HEK293T (cell line): Measurements from ENCODE around the gene ETF1.

Experiments used
- BHLHE40 ChIP-seq: fragments of 450-650 bp; IDR thresholded peaks from 2 replicates; pipeline ENCODE4 v1.6.1; 2016; ENCODE audit warnings: mild to moderate bottlenecking, moderate library complexity, borderline replicate concordance
- FOXA1 ChIP-seq: fragments of 450-650 bp; IDR thresholded peaks from 2 replicates; pipeline ENCODE4 v1.6.1; 2016; ENCODE audit warnings: mild to moderate bottlenecking
- FOXK2 ChIP-seq: fragments of 450-650 bp; IDR thresholded peaks from 2 replicates; pipeline ENCODE4 v1.6.1; 2016; ENCODE audit warnings: mild to moderate bottlenecking
- FOXM1 ChIP-seq: fragments of 450-650 bp; IDR thresholded peaks from 2 replicates; pipeline ENCODE4 v1.6.1; 2017; ENCODE audit warnings: mild to moderate bottlenecking, borderline replicate concordance
- LEF1 ChIP-seq: fragments of 450-650 bp; IDR thresholded peaks from 2 replicates; pipeline ENCODE4 v1.6.1; 2017; ENCODE audit warnings: mild to moderate bottlenecking, borderline replicate concordance
- NFRKB ChIP-seq: fragments of 450-650 bp; IDR thresholded peaks from 2 replicates; pipeline ENCODE4 v1.6.1; 2016; ENCODE audit warnings: mild to moderate bottlenecking, moderate library complexity
- SP1 ChIP-seq: fragments of 450-650 bp; IDR thresholded peaks from 2 replicates; pipeline ENCODE4 v1.6.1; 2017
- SUZ12 ChIP-seq: fragments of 450-650 bp; IDR thresholded peaks from 2 replicates; pipeline ENCODE4 v1.6.1; 2016; ENCODE audit warnings: mild to moderate bottlenecking
- TARDBP ChIP-seq: fragments of 450-650 bp; IDR thresholded peaks from 2 replicates; pipeline ENCODE4 v1.6.1; 2016
- ZNF384 ChIP-seq: fragments of 450-650 bp; IDR thresholded peaks from 2 replicates; pipeline ENCODE4 v1.6.1; 2016

- TF ChIP-seq BHLHE40 (no peak), SP1 (no peak), NFRKB (no peak), SUZ12 (no peak), ZNF384 (no peak), LEF1 (no peak), FOXM1 (no peak), TARDBP (no peak), FOXK2 (no peak), FOXA1 (no peak)
Observed at GRCh38 chr5:138492560-138493045, 50.4 kb downstream of the ETF1 start.
